WTC11 (cell line): ENCODE data around the gene PSMC1.

Experiments
- CBFB ChIP-seq: sonication (generic); formaldehyde crosslinking; IDR thresholded peaks from 2 replicates; pipeline ENCODE4 v1.8.1; 2022; ENCODE audit warnings: mild to moderate bottlenecking, low read depth, missing genetic modification reagents
- ETV6 ChIP-seq: sonication (generic); formaldehyde crosslinking; IDR thresholded peaks from 2 replicates; pipeline ENCODE4 v1.8.1; 2022; ENCODE audit warnings: mild to moderate bottlenecking, missing genetic modification reagents
- JUN ChIP-seq: sonication (generic); formaldehyde crosslinking; IDR thresholded peaks from 2 replicates; pipeline ENCODE4 v1.8.0; 2023; ENCODE audit warnings: mild to moderate bottlenecking, missing genetic modification reagents
- NR3C1 ChIP-seq: sonication (generic); formaldehyde crosslinking; conservative IDR thresholded peaks from 2 replicates; pipeline ENCODE4 v1.8.1; 2023; ENCODE audit warnings: low read depth, mild to moderate bottlenecking, missing genetic modification reagents
- TF ChIP-seq, protein P1 (sequence below): sonication (generic); formaldehyde crosslinking; IDR thresholded peaks from 2 replicates; pipeline ENCODE4 v1.8.1; 2023; ENCODE audit warnings: mild to moderate bottlenecking, missing genetic modification reagents, moderate library complexity
- TF ChIP-seq, protein P2 (sequence below): sonication (generic); formaldehyde crosslinking; IDR thresholded peaks from 2 replicates; pipeline ENCODE4 v1.8.0; 2023; ENCODE audit warnings: missing genetic modification reagents, mild to moderate bottlenecking, borderline replicate concordance
- TF ChIP-seq, protein P3 (sequence below): fragments of 200-600 bp; IDR thresholded peaks from 2 replicates; pipeline ENCODE4 v1.8.0; 2022; ENCODE audit warnings: antibody characterized with exemption

DNA sequence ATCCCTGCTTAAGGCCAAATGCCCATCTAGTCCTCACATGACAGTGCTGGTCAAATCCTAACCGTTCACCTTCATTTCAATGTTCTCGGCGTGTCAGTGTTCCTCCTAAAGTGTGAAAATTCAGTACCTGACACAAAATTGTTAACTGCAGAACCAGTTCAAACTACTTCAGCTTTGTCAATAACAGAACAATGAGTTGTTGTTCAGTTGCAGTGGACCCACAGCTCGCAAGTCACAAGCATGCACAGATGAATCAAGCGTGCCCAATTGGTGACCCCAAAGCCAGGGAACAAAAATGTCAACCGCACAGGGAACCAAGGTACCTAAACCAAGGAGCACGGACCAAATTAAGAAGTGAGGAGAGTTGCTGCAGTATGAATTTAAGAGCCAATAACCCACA, 52.2 kb downstream of the PSMC1 start:
- TF ChIP-seq JUN (CRISPR knock-in tag) (no peak), CBFB (no peak), ETV6 (CRISPR knock-in tag) (no peak), NR3C1 (CRISPR knock-in tag) (no peak)
- TF ChIP-seq, protein P1, sequence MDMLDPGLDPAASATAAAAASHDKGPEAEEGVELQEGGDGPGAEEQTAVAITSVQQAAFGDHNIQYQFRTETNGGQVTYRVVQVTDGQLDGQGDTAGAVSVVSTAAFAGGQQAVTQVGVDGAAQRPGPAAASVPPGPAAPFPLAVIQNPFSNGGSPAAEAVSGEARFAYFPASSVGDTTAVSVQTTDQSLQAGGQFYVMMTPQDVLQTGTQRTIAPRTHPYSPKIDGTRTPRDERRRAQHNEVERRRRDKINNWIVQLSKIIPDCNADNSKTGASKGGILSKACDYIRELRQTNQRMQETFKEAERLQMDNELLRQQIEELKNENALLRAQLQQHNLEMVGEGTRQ (CRISPR knock-in tag), result no peak
- TF ChIP-seq, protein P2, sequence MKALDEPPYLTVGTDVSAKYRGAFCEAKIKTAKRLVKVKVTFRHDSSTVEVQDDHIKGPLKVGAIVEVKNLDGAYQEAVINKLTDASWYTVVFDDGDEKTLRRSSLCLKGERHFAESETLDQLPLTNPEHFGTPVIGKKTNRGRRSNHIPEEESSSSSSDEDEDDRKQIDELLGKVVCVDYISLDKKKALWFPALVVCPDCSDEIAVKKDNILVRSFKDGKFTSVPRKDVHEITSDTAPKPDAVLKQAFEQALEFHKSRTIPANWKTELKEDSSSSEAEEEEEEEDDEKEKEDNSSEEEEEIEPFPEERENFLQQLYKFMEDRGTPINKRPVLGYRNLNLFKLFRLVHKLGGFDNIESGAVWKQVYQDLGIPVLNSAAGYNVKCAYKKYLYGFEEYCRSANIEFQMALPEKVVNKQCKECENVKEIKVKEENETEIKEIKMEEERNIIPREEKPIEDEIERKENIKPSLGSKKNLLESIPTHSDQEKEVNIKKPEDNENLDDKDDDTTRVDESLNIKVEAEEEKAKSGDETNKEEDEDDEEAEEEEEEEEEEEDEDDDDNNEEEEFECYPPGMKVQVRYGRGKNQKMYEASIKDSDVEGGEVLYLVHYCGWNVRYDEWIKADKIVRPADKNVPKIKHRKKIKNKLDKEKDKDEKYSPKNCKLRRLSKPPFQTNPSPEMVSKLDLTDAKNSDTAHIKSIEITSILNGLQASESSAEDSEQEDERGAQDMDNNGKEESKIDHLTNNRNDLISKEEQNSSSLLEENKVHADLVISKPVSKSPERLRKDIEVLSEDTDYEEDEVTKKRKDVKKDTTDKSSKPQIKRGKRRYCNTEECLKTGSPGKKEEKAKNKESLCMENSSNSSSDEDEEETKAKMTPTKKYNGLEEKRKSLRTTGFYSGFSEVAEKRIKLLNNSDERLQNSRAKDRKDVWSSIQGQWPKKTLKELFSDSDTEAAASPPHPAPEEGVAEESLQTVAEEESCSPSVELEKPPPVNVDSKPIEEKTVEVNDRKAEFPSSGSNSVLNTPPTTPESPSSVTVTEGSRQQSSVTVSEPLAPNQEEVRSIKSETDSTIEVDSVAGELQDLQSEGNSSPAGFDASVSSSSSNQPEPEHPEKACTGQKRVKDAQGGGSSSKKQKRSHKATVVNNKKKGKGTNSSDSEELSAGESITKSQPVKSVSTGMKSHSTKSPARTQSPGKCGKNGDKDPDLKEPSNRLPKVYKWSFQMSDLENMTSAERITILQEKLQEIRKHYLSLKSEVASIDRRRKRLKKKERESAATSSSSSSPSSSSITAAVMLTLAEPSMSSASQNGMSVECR (CRISPR knock-in tag), result no peak
- TF ChIP-seq, protein P3, sequence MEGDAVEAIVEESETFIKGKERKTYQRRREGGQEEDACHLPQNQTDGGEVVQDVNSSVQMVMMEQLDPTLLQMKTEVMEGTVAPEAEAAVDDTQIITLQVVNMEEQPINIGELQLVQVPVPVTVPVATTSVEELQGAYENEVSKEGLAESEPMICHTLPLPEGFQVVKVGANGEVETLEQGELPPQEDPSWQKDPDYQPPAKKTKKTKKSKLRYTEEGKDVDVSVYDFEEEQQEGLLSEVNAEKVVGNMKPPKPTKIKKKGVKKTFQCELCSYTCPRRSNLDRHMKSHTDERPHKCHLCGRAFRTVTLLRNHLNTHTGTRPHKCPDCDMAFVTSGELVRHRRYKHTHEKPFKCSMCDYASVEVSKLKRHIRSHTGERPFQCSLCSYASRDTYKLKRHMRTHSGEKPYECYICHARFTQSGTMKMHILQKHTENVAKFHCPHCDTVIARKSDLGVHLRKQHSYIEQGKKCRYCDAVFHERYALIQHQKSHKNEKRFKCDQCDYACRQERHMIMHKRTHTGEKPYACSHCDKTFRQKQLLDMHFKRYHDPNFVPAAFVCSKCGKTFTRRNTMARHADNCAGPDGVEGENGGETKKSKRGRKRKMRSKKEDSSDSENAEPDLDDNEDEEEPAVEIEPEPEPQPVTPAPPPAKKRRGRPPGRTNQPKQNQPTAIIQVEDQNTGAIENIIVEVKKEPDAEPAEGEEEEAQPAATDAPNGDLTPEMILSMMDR, result no peak
